Activated gamma-delta T cell treated with Interleukin-2 at 50 U/mL for 16 hours (primary cell): Measurements from ENCODE around the gene PWWP2B.

Experiments
- DNase-seq: peaks from one replicate; pipeline ENCODE4 v3.0.0-alpha.2; 2020

The PWWP2B gene

DNA sequence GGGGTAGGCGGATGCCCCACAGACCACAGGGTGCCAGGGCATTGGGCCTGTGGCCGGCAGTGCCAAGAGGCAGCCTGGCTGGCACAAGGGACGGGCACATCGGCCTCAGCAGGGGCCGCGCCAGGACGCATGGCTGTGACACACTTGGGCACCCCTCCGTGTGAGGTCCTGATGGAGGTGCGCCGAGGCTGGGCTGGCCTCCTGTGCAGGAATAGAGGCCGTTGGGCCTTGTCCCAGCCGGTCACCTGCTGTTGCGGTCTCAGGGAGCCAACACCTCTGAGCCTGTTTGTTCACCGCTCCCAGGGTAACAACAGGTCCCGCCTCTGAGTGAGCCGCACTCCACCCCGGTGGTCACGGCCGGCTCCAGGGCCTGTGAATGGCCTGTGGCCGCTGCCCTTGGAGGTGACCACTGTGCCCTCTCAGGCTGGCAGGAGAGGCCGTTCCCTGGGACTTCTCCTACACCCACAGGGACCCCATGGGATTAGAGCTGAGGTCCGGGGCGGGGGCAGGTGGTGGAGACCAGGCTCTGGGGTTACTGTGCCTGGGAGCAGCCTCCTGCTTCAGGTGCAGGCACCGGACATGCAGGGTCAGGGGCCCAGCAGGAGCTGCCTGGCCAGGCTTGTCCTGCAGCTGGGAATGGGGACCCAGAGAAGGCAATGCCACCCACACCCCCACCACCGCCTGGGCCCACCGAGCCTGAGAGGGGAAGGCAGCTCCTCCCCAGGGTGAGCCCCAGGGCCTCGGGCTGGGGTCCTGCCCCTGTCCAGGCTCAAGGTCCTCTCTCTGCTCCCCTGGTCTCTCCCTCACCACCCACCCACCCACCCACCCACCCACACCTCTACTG lies 12.0 kb downstream of the PWWP2B start:
- DNase-seq = no peak

DNA sequence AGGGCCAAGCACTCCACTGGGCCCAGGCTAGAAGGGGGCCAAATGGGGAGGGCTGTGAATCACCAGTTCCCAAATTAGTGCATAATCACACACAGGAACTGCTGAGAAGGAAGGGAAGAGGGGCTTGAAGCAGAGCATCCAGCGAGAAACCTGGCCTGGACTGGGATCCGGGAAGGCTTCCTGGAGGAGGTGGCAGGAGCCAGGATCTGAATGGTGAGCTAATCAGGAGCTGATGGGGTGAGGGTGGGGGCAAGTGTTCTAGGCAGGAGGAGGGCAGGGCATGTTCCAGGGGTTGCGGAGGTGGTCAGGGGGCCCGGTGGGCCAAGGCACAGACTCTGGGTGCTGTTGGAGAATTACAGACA lies 12.6 kb downstream of the PWWP2B start:
- no peak for DNase-seq

DNA sequence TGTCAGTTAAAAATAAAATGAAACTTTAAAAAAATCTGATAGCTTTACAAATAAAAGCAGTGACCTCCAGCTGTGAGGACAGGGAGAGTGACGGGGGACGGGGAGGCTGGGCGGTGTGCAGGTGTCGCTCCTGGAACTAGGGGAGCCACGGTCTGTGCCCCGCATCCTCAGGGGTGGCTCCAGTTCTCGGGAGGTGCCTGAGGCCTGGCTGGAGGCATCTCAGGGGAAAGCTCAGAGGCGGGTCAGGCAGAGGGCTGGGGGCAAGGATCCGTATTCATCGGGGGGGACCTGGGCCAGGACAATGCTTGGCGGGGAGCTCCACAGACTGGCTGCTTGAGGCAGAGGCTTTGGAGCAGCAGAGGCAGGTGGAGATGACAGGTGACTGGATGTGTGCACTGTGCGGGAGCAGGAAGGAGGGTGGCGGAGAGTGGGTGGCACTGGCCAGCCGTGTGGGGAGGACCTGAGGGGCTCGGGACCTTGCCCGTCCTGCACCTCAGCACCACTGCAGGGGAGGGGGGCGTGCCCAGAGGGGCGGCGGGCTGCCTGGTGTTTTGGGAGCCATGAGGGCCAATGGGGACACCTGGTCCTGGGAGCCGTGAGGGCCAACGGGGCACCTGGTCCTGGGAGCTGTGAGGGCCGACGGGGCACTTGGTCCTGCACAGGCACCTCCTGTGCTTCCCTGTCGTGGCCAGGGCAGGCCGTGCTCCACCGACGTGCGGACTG lies 13.2 kb downstream of the PWWP2B start:
- DNase-seq = no peak

- no peak for DNase-seq
These were observed 14.0 kb downstream of the PWWP2B start for GRCh38 chr10:132410779-132411532.

- DNase-seq = no peak
These were observed 14.7 kb downstream of the PWWP2B start for GRCh38 chr10:132411561-132412253.

- no peak for DNase-seq
These were observed 15.6 kb downstream of the PWWP2B start for GRCh38 chr10:132412316-132413192.

- no peak for DNase-seq
These were observed 16.5 kb downstream of the PWWP2B start for GRCh38 chr10:132413226-132414205.

DNA sequence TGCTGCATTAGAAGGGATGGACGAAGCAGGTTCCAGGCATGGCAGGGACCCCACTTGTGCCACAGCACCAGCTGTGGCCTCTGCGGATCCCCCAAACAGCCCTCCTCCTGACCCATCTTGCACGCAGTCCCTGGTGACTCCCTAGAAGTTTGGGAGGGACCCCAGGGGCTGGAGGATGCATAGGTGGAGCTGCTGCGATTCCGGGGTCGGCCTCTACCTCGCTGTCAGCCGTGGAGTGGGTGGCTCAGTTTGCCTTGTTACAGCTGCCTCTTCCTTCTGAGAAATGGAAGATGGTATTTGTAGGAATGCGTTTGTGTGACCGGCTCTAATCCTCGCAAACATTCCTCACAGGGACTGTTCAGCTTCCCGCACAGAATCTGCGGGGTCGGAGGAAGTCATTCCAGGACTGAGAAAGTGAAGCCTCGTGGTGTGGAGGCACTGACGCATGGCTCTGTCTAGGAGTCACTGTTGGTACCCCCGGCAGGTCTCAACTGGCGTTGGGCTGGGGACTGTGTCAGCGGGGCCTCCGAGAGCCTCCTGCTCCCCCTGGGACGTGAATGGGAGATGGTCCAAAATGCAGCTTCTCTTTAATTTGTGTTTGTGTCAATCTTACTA lies 17.5 kb downstream of the PWWP2B start:
- no peak for DNase-seq

DNA sequence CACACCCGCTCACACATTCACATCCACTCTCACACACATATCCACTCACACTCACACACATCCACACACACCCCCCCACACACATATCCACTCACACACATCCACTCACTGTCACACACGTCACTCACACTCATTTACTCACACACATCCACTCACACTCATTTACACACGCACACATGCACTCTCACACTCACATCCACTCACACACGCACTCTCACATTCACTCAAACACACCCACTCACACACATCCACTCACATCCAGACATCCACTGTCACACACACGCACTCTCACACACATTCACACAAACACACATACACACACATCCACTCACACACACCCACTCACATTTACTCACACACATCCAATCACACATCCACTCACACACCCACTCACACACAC lies 18.3 kb downstream of the PWWP2B start:
- DNase-seq = no peak

- no peak for DNase-seq
These were observed 19.0 kb downstream of the PWWP2B start for GRCh38 chr10:132415956-132416355.

- DNase-seq = no peak
These were observed 19.7 kb downstream of the PWWP2B start for GRCh38 chr10:132416566-132417256.

DNA sequence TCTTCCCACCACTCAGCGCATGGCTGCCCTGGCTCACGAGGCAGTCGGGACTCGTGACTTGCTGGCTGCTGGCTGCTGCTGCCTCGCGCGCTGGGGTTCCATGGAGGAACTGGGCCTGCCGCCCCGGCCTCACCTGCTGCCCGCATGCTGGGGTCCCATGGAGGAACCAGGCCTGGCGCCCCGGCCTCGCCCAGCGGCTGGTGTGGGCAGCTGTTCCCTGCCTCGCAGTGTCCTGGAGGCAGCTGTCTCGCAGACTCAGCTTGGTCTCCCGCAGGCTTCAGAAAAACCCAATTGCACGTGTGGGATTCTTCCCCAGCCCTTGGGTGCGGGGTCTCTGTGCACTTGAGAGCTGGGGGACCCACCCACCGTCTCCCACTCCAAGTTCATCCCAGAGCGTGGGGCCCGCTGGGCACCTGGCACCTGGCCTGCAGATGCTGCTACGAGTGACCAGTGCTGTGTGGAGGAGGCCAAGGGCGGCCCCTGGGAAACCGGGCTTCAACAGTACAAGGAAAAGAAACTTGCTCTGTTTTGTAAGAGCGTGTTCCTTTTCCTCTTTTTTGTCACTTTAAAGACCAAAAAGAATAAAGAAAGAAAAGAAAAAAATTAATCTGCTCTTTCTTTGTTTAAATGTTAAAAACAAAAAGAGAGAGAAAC lies 20.4 kb downstream of the PWWP2B start:
- DNase-seq = no peak

- DNase-seq = no peak
These were observed 21.0 kb downstream of the PWWP2B start for GRCh38 chr10:132417957-132418441.

DNA sequence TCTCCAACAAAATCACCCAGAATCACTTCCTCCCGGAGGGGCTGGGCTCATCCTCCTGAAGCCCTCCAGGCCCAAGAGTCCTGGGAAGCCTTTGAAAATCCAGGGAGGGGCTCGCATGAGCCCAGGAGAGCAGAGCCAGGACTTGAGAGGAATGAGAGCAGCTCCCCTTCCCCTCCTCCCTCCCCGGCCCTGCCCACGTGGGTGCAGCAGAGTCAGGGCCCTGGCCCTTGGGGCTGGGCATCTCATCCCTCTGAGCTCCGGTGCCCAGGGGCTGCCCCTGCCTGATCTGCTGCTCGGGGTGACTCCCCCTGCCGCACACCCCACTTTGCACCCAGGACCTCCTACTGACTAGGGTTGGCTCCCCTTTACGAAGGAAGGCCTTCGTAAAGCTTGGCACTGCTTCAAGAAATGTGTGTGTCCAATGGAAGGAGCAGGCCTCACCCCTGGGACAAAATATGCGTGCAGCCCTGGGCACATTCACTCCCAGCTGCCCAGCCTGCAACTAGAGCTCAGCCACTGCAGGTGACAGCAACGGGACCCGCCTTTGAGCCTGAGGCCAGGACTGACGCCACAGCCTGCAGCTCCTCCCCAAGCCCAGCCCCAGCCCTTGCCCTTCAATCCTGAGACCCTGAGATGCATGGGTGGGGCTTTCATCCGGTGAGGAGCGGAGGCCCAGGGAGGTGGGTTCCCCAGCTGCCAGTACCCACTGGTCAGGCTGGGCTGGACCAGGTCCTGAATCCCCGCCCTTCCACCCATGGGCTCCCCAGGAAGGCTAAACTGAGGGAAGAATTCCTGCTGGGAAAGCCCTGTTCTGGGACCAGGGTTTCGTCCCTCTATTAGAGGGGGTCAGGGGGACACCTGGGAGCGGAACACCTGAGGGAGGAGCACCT lies 21.8 kb downstream of the PWWP2B start:
- no peak for DNase-seq

DNA sequence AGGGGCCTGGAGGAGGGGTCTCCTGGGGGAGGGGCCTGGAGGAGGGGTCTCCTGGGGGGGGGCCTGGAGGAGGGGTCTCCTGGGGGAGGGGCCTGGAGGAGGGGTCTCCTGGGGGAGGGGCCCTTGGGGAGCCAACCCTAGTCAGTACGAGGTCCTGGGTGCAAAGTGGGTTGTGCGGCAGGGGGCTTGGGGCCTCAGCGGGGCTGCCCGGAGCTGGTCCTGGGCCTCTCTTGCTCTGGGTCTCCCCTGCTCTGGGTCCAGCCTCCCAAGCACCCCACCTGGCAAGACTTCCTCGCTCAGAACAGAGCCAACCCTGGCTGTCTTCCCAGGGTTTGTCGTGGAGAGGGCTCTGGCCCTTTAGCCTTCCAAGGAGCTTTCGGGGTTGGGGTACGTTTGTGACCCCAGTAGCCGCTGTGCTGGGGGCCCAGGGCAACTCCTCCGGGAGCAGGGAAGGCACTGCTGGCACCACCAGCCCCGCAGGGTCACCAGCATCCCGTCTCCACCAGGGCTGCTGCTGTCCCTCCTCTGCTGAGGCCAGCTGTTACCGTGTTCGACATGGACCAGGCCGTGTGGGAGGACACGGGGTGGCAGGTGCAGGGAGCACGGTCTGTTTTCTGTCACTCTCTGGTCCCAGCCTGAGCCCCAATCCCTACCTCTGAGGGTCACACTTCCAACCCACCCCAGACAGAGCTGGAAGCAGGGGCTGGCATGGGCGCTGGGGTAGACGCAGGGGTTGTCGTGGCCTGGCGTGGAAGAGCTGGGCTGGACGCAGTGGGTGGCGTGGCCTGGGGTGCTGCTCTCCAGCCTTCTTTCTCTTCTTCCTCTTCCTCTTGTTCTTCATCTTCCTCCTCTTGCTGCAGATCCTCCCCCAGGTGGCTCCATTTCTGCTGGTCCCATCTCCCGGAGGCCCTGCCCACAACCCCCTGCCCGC lies 22.8 kb downstream of the PWWP2B start:
- no peak for DNase-seq

- no peak for DNase-seq
These were observed 23.5 kb downstream of the PWWP2B start for GRCh38 chr10:132420469-132420980.
